DMS153 treated with DMSO at 0.1 percent for 48 hours (cell line): ENCODE measurements around the gene VWA5A.
"Not testable (repeated sequence)": the region's sequence is repeated elsewhere in the genome, so short reads cannot be mapped to it uniquely, and the experiment has no call there.

Experiments
- DNase-seq: peaks from one replicate; lab custom pipeline; 2025; ENCODE audit not compliant: unreplicated experiment; lab: John Stamatoyannopoulos, UW

VWA5A gene

GRCh38 chr11:124090996-124091395 lies 24.3 kb upstream of the VWA5A start:
- no peak for DNase-seq

DNA sequence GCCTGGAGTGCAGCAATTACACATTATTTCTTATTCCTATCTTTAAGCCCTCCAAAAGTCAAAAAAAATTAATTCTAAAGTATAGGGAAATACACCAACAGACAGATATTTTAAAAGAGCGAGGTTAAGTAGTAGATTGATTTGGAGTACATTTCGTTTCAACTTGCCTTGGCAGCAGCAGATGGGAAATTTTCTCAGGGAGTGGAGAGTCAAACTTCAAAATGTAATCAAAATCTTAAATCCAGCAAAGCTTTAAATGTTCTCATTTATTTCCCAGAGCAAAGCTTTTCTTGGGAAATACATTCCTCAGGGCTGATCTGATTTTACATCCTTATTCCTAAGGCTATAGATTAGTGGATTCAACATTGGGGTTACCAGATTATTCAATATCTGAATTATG lies 21.9 kb upstream of the VWA5A start:
- no peak for DNase-seq

- DNase-seq: no peak
Measured at GRCh38 chr11:124094731-124095130, 20.5 kb upstream of the VWA5A start.

DNA sequence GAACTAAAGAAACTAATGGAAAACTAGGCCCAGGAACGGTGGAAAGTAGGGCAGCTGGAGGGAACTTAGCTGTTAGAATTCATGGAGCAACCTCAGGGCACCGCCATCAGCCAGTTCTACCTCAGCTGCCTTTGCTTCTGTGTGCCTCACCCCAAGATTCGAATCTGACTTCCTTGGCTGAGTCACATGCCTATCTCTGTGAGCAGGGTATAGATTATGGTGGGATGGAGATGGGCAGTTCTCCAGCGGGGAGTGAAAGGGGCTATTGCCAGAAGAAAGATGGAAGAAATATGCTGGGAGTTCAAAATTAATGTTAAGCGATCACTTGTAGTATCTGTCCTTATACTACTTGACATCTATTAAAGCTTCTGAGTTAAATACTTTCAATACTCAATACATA lies 18.9 kb upstream of the VWA5A start:
- no peak for DNase-seq

GRCh38 chr11:124098141-124098540 lies 17.1 kb upstream of the VWA5A start:
- no peak for DNase-seq

- DNase-seq: no peak
Measured at GRCh38 chr11:124101737-124102136, 13.5 kb upstream of the VWA5A start.

DNA sequence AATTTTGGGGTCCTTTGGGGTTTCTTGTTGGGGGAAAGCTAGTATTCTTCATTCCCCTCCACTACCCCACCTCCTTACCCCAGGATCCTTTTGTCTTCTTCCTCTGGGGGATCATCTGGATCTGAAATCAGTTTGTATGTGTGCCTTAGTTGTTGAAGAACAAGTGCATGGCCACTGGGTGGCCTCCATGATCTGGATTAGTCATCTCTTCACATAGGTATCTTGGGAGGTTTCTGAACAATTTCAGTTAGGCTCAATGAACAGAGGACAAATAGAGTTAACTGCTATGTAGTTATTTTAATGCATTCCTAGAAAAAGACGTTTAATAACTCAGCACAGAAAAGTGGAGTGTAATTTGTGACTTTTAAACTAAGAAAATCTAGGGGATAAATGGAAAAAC lies 7.1 kb upstream of the VWA5A start:
- DNase-seq: peak; percentile 24

GRCh38 chr11:124109377-124109776 lies 5.9 kb upstream of the VWA5A start:
- DNase-seq: no peak

- no peak for DNase-seq
Measured at GRCh38 chr11:124110201-124110600, 5.0 kb upstream of the VWA5A start.

GRCh38 chr11:124113890-124114289 lies 1.4 kb upstream of the VWA5A start:
- no peak for DNase-seq

GRCh38 chr11:124115782-124116616 lies 749 bp downstream of the VWA5A start:
- DNase-seq: no peak

GRCh38 chr11:124119103-124119502 lies 3.9 kb downstream of the VWA5A start:
- no peak for DNase-seq

GRCh38 chr11:124120891-124121290 lies 5.6 kb downstream of the VWA5A start:
- DNase-seq: no peak

- no peak for DNase-seq
Measured at GRCh38 chr11:124122123-124122522, 6.9 kb downstream of the VWA5A start.

- DNase-seq: no peak
Measured at GRCh38 chr11:124123622-124124021, 8.4 kb downstream of the VWA5A start.

- DNase-seq: not testable (repeated sequence)
Measured at GRCh38 chr11:124127134-124127533, 11.9 kb downstream of the VWA5A start.

GRCh38 chr11:124143034-124143433 lies 27.8 kb downstream of the VWA5A start:
- no peak for DNase-seq

- no peak for DNase-seq
Measured at GRCh38 chr11:124147951-124148350, 32.7 kb downstream of the VWA5A start.

- no peak for DNase-seq
Measured at GRCh38 chr11:124150684-124151083, 35.4 kb downstream of the VWA5A start.

DNA sequence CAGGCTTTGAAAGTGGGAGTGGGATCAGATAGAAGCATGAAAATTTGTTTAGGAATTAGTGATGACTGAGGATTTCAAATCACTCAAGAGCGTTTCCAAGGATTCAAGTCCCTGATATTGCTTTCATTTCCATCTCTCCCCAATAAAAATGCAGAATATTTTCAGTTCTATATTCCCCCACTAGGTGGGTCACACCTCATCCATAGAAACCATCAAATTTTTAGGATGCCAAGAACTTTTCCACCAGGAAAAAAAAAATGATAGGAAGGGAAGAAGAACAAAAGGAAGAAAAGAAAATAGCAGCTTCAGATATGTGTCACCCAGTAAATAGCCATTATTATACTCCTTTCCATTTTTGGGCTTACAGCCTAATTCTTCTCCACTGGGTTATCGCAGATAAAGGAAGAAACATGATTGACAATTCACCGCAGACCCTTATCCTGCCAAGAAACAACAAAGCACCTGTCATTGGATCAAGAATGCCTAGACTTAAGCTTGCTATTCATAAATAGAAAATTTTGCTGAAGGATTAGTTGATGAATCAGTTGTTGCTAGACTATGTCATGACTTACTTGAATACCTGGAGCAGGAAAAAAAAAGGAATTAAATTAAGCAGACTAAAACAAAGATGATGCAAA lies 37.6 kb downstream of the VWA5A start:
- DNase-seq: no peak

GRCh38 chr11:124153821-124154220 lies 38.6 kb downstream of the VWA5A start:
- DNase-seq: no peak

- no peak for DNase-seq
Measured at GRCh38 chr11:124159481-124159880, 44.2 kb downstream of the VWA5A start.

DNA sequence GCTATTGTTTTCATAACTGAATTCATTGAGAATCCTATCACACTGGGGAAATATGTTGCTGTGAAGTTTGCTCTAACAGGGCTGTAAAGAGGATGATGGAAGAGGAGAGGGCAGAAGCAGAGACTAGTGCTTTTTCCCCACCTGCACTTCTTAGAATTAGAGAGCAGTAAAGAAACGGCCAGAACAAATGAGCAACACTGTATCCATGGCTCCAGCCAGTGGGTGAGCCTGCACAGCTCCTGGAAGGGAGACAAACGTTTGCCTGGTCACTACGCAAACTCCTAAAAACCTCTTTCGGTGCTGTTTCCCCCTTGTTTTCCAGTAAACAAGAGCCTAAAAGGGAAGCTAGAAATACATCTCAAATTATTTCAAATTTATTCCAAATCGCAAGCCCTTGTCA lies 45.7 kb downstream of the VWA5A start:
- DNase-seq: no peak
